Central memory CD4-positive, alpha-beta T cell (primary cell): ENCODE data around the gene RAB6B.

ENCODE experiments used
- DNase-seq: peaks from one replicate; pipeline ENCODE4 v3.0.0; 2022

The RAB6B gene

GRCh38 chr3:133930341-133930933 lies 34.8 kb upstream of the RAB6B start:
- no peak for DNase-seq

- no peak for DNase-seq
Measured at GRCh38 chr3:133928903-133929607, 33.4 kb upstream of the RAB6B start.

GRCh38 chr3:133928136-133928893 lies 32.6 kb upstream of the RAB6B start:
- no peak for DNase-seq

- DNase-seq: peak; percentile 69
Measured at GRCh38 chr3:133927540-133928066, 31.9 kb upstream of the RAB6B start.

- no peak for DNase-seq
Measured at GRCh38 chr3:133926736-133927539, 31.3 kb upstream of the RAB6B start.

GRCh38 chr3:133925960-133926735 lies 30.5 kb upstream of the RAB6B start:
- DNase-seq: no peak

GRCh38 chr3:133924041-133924440 lies 28.4 kb upstream of the RAB6B start:
- no peak for DNase-seq

GRCh38 chr3:133921592-133921991 lies 25.9 kb upstream of the RAB6B start:
- DNase-seq: no peak

GRCh38 chr3:133917144-133917543 lies 21.5 kb upstream of the RAB6B start:
- no peak for DNase-seq

GRCh38 chr3:133915685-133916658 lies 20.3 kb upstream of the RAB6B start:
- no peak for DNase-seq

GRCh38 chr3:133914839-133915600 lies 19.3 kb upstream of the RAB6B start:
- no peak for DNase-seq

- DNase-seq: no peak
Measured at GRCh38 chr3:133910422-133910821, 14.7 kb upstream of the RAB6B start.

GRCh38 chr3:133905376-133905775 lies 9.7 kb upstream of the RAB6B start:
- DNase-seq: no peak

GRCh38 chr3:133901847-133902246 lies 6.2 kb upstream of the RAB6B start:
- DNase-seq: no peak

GRCh38 chr3:133901083-133901482 lies 5.4 kb upstream of the RAB6B start:
- DNase-seq: no peak

- DNase-seq: no peak
Measured at GRCh38 chr3:133899311-133899710, 3.6 kb upstream of the RAB6B start.

GRCh38 chr3:133897547-133897946 lies 1.9 kb upstream of the RAB6B start:
- DNase-seq: no peak

GRCh38 chr3:133896002-133896761 lies 500 bp upstream of the RAB6B start:
- no peak for DNase-seq
